ENCODE results near the gene ALK.

Gene ALK

DNA sequence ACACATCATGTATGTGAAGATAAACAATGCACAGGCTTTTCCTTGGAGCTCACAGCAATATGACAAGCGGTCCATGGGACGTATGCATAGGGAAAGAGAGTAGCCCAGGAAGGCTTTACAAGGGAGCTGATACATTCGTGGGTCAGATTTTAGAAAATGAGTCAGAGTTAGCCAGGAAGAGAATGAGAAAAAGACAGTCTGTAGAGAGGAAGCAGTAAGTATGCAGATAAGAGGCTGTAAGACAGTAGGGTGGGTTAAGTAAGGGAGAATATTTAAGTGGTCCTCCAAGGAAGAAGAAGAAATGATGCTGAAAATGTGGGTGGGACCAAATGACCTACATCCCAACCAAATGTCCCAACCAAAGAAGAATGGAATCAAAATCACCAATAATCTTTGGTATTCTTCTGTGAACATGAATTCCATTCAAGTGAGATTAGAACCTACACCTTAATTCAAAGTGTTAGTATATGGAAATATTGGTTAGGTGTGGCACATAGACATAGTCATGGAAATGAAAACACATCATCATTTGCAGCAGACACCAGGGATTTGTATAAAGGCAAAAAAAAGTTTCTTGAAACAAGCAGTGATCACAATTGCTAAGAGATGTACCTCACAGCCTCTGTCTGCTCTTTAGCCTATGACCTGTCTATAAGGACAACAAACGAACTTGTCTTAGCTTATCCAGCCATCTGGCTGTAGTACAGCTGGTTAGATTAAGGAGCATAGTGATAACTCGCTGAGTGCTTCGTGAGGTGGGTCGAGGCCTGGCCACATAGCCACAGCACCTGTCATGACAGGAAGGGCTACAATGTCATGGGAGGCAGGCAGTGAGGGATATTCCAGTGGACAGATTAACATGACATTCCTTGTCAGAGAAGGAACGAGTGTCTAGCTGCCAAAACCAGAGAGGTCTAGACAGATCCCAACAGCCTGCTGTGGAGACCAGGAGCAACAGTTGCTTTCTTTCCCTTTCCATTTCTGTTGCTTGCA lies 133.6 kb downstream of the ALK start:
- DNase-seq (ENCODE audit: low read depth): no peak

GRCh38 chr2:29786361-29786760 lies 135.0 kb downstream of the ALK start:
- DNase-seq (ENCODE audit: low read depth): no peak

DNA sequence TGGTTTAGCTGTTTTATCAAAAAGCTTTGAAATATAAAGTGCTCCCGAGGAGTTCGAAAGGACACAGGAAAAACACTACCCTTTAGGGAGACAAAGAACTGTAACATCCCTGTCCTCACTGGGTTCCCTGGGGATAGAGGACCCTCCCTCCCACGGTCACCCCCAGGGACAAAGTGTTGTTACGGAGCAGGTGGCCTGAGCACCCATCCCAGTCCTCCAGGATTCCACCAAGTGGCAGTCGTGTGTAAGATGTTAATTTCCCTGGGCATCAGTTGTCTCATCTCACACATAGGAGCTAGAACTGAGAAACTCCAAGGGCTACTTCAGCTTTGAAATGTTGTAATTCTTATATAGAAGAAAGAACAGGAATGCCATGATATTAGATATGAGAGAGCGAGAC lies 137.7 kb downstream of the ALK start:
- DNase-seq (ENCODE audit: low read depth): no peak

GRCh38 chr2:29782549-29783458 lies 138.6 kb downstream of the ALK start:
- DNase-seq (ENCODE audit: low read depth): no peak

DNA sequence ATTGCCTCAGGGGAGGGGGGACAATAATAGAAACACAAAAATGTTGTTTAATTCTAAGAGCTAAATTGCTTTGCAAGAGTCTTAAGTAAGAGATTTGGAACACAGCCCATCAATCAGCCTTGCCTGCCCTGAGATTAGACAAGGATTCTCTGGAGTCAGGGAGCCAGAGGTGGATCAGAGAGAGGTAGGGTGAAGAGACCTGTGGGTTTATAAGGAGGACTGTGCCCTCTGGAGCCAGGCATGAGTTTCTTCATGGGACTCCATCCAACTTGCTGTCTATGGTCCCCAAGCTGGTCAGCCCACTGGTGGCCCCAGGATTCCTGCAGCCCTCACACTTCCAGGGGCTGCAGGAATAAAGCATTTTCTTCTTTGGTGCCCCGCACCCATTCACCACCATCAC lies 139.3 kb downstream of the ALK start:
- DNase-seq (ENCODE audit: low read depth): no peak

DNA sequence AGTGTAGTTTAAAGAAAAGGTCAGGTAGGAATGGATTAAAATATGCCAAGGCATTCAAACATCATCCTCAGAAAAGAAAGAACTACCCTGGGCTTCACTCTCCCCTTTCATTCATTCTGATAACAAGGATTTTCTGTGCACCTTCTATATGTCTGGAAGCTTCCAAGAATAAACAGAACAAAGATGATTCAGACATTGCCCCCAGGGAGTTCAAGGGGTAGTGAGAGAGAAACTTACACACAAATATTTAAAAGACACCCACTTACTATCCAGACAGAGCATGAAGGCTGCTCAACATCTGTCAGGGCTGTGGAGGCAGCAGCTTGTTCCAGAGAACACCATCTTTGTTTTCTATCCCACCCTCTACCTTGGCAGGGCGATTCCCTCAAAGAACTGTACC lies 140.5 kb downstream of the ALK start:
- DNase-seq (ENCODE audit: low read depth): no peak

DNA sequence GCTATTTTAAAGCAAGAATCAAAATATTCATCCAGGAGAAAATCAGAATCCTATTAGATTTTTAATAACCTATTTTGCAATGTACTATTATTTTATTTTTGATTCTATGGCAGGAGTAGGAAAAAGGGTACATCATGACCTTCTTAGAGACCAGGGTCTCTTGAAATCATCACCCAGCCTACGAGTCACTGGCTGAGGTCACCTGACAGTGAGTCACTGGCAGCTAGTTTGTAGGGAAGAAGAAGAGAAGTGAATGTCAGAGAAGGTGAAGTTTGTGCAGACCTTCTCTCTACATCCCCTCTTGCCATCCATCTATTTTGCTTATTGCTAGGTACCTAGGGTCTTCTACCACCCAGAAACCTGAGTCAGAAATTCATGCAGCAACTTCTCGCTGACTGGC lies 144.2 kb downstream of the ALK start:
- DNase-seq (ENCODE audit: low read depth): no peak

- no peak for DNase-seq (ENCODE audit: low read depth)
Observed at GRCh38 chr2:29776406-29776805, 145.0 kb downstream of the ALK start.

DNA sequence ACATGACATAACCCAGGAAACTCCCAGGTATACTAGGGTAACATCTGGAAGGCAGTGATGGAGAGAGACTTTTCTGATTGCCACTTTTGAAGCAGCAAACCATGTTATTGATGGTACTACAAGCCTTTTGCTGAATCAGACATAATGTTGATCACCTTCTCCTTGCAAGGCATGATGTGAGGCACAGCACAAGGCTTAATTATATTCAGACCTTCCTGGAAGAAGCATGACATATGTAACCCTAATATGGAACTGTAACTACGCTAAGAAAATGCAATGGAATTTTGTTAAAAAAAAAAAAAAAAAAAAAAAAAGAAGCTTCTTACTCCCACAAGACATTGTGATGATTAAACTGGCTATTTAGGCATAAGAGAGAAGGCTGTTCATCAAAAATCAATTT lies 145.4 kb downstream of the ALK start:
- DNase-seq (ENCODE audit: low read depth): no peak

GRCh38 chr2:29774624-29775023 lies 146.8 kb downstream of the ALK start:
- DNase-seq (ENCODE audit: low read depth): no peak

DNA sequence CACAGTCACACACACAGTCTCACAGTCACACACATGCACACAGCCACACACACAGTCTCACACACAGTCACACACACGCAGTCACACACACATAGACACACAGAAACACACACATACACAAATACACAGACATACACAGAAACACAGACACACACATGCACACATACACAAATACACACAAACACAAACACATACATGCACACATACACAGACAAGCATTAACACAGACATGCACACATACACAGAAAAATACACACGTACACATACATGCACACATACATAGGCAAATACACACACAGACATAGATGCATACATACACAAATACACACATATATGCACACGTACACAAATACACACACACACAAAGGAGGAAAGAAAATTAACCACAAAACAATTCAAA lies 150.5 kb downstream of the ALK start:
- no peak for DNase-seq (ENCODE audit: low read depth)

DNA sequence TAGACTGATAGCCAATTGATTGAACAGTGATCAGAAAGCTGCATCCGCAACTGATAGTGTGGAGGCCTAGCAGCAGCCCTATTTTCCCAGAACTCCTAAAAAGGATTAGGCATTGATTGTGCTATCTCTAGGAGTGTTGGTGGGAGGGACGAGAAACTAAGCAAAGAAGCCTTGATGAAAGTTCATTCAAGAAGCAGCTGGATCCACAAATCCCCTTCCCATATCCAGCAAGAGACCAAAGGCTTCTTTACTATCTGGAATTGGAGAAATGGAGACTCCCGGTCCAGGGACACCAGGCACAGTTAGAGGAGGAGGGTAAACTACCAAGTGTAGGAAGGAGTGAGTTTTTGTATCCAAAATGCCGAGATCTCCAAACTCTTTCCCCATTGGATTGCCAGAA lies 151.5 kb downstream of the ALK start:
- no peak for DNase-seq (ENCODE audit: low read depth)

DNA sequence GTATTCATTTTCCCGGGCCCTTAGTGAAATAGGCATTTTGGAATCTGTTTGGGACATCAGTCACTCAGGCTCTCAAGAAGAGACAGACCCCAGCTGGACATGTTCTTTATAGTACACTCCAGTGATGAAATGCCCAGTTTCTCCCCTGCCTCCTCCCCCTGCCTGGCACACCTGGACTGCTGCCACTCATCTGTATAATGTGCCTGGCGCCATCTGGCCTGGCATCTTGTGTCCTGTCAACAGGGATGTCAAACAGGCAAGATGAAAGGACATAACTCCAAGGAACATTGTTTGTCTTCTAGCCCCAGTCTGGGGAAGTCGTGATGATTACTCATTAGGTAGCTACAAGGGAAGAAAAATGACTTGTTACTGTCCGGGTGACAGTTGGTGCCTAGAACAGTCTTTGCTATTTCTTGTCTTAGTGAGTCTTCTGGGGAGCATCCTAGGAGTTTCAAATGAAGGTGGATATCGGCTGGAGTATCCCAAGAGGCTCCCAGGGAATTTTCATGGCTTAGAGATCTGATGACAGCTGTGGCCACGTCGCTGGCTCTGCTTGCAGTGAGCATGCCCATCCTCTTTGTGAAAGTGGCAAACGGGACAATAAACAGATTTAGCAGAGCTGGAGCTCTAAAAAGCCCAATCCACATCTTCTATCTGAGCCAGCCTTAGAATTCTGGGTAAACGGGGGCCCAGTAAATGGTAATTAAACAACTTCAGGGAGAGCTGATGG lies 153.6 kb downstream of the ALK start:
- DNase-seq (ENCODE audit: low read depth): no peak

DNA sequence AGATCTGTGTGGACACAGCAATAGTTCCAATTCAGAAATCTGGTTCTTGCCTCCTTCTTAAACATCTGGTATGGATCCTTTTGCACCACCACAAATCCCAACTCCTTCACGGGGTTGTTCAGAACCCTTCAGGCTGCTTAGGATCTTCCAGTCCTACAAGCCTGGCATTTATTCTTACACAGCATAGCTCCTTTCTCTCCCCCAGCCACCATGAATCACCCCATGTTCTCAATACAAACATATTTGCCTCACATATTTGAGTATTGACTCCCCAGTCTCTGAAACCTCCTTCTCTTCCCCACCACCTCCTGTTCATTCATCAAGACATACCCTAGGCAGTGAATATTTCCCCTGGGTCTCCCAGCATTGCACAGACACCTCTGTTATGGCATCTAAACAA lies 155.2 kb downstream of the ALK start:
- DNase-seq (ENCODE audit: low read depth): no peak

GRCh38 chr2:29765721-29766120 lies 155.7 kb downstream of the ALK start:
- no peak for DNase-seq (ENCODE audit: low read depth)

DNA sequence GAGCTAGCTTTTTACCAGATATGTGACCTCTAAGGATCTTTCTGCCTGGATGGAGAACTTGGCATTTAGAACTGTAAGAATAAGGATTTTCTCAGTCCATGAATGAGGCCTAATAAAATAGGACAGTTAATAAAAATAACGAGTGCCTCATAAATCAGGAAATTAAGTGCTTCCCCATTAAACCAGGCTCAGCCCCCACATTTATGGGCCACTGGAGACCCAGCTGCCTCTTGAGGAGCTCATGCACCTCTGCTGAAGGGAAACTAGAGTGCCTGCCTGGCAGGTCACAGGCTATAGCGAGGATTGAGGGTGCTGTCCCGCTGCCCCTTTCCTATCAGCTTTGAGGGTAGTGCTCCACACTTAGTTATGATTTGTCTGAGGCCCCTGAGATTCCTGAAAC lies 158.0 kb downstream of the ALK start:
- DNase-seq (ENCODE audit: low read depth): no peak

GRCh38 chr2:29762239-29762638 lies 159.1 kb downstream of the ALK start:
- no peak for DNase-seq (ENCODE audit: low read depth)

- DNase-seq (ENCODE audit: low read depth): no peak
Observed at GRCh38 chr2:29761278-29761677, 160.1 kb downstream of the ALK start.

GRCh38 chr2:29760008-29760407 lies 161.4 kb downstream of the ALK start:
- DNase-seq (ENCODE audit: low read depth): no peak

- DNase-seq (ENCODE audit: low read depth): no peak
Observed at GRCh38 chr2:29759360-29759759, 162.0 kb downstream of the ALK start.

- DNase-seq (ENCODE audit: low read depth): no peak
Observed at GRCh38 chr2:29755829-29756228, 165.6 kb downstream of the ALK start.

DNA sequence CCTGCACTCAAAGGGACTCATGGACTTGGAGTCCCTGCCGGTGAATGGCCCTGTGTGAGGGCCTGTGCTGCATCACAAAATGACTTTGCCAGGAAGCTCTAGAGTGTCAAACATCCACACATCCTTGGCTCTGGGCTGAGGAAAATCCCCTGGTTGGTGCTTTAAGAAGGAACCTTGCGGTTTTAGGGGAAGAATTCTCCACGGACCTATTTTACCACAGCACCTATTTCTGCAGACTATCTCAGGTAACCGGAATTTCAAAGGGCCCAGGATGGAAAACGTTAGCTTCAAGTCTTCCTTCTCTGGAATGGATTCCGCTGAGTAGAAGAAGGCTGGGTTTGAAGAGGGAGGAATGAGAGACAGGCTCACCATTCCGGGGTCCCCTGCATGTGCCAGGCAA lies 166.2 kb downstream of the ALK start:
- no peak for DNase-seq (ENCODE audit: low read depth)
